Activated naive CD4-positive, alpha-beta T cell treated with anti-CD3 and anti-CD28 coated beads, Interleukin-2, amount 50 U/mL, for 72 hours (primary cell): ENCODE results near the gene OR5K3. TPM values are rescaled to one million over a fixed set of nuclear protein-coding genes. Genes with fewer than 3 reads are reported as not detected.
A peak's percentile ranks its signal among the peaks of the same experiment; 100 is the strongest.

ENCODE experiments used
- ATAC-seq, 2 donors: fragments of 150-1000 bp; cut with Tn5 transposase; 2 replicates each; pipeline ENCODE4 v1.10.0; 2021; ENCODE audit warnings: mild to moderate bottlenecking in 2 of 2, moderate library complexity in 2 of 2
- DNase-seq, 2 donors: peaks; one replicate each; pipeline ENCODE4 v3.0.0; 2021 to 2022; ENCODE audit warnings: low spot score in 2 of 2
- H3K27ac Mint-ChIP-seq, 2 donors: one replicate each; pipeline ENCODE4 v1.8.0; 2022; ENCODE audit warnings: mild to moderate bottlenecking in 2 of 2, mixed read lengths in 2 of 2
- H3K36me3 Mint-ChIP-seq, 2 donors: one replicate each; pipeline ENCODE4 v1.8.0; 2022; ENCODE audit warnings: mixed read lengths in 2 of 2
- H3K9me3 Mint-ChIP-seq, 2 donors: one replicate each; pipeline ENCODE4 v1.8.0; 2022; ENCODE audit warnings: mixed read lengths in 2 of 2
- total RNA-seq, 2 donors: library from RNA; stranded (reverse); gene quantifications; one replicate each; pipeline ENCODE4 v1.2.3, GENCODE V29; 2022

OR5K3 gene, protein sequence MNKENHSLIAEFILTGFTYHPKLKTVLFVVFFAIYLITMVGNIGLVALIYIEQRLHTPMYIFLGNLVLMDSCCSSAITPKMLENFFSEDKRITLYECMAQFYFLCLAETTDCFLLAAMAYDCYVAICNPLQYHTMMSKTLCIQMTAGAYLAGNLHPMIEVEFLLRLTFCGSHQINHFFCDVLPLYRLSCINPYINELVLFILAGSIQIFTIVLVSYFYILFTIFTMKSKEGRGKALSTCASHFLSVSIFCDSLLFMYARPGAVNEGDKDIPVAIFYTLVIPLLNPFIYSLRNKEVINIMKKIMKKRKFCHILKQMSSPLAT
- total RNA-seq, result not detected

DNA sequence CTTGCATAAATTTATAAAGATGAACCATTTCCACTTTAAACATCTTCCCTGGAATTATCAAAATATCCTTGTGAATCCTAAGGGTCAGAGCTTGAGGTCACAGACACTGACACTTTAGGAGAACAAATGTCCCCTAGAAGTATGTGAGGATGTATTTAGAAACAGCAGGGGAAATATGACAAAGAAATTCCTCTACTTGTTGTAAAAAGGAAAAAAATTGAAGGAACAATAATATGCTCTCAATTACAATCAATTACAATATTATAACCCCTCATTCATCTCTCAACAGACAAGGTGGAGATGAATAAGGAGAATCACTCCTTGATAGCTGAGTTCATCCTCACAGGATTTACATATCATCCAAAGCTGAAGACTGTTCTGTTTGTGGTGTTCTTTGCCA, at the start of gene OR5K3:
Gene OR5K3, plus strand, starts transcription at position 301 of the 400 bp plus-strand sequence. Its CDS starts 0 bp downstream, at position 301.
- Mint-ChIP-seq H3K27ac (peak within 1 kb of the TSS in 1 of 2 donors; percentile 17), H3K36me3 (no peaks in the 10 kb centered on the region), H3K9me3 (no peaks in the 10 kb centered on the region)
- ATAC-seq (no peak), DNase-seq (no peak)

DNA sequence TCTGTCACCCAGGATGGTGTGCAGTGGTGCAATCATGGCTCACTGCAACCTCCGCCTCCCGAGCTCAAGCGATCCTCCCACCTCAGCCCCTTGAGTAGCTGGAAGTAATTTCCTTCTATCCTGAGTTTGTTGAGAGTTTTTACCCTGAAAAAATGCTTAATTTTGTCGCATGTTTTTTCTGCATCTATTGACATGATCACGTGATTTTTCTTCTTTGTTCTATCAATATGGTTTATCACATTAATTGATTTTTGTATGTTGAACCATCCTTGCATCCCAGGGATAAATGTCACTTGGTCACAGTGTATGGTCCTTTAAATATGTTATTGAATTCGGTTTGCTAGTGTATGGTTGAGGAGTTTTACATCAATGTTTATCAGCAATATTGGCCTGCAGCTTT, 48.7 kb upstream of the OR5K3 start:
- ATAC-seq (no peak), DNase-seq (no peak)
- Mint-ChIP-seq H3K36me3 (no peaks in the 10 kb centered on the region), H3K27ac (no peak overlapping the region), H3K9me3 (no peaks in the 10 kb centered on the region)

DNA sequence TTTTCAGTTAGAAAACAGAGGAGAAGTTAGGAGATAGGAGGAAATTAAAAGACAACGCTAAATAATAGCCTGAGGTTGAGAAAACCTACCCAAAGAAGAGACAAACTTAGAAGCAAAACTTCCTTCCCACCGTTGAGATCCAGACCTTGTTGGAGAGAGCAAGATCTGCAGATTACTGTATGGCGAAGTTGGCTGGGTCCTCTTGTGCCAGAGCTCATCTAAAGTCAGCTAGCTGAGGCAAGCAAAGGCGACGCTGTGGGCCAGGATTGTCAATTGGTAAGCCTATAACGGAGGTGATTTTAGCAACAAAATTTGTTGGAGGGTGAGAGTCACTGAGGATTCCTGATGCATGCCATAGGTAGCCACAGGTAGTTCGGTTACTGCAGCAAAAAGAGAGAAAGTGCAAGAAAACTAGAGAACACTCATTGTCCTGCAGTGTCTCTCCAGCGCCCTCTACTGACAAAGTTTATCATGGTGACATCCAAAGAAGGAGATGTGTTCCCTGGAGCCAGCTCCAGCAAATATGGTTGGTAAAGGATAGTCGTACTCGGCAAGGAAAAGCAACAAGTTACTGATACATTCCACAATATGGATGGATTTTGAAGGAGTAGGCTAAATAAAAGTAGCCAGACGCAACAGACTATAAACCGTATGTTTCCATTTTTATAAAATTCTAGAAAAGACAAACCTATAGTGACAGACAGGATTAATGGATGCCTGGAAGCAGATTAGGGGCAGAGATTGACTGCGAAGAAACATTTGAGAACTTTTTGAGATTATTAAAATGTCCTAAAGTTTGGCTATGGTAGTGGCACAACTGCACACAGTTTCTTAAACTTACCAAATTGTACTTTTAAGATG, 46.6 kb upstream of the OR5K3 start:
- DNase-seq (peak in 1 of 2 donors; percentile 63), ATAC-seq (peak; percentile 50 to 56)

DNA sequence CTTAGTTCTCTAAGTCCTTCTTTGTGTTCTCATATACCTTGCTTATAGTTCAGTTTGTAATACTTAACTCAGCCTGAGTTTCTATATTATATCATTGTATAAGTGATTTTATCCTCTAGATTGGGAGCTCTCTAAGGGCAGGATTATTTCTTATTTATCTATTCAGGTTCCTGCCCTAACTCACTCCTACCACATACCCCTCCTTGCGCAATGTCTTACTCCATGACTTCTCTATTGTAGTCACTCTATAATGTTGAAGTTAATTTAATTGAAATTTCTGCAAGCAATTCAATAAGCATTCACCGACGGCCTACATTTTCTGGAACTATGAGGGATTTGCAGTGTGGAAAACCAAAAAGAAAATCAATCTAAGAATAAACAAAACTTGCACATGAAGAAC, 40.4 kb upstream of the OR5K3 start:
- Mint-ChIP-seq H3K36me3 (no peaks in the 10 kb centered on the region), H3K9me3 (no peaks in the 10 kb centered on the region), H3K27ac (no peak overlapping the region)

More for the DNA sequence above, 46.6 kb upstream of the OR5K3 start:
- no peaks in the 10 kb centered on the region for H3K9me3 Mint-ChIP-seq
- H3K36me3 Mint-ChIP-seq, result no peaks in the 10 kb centered on the region
- H3K27ac Mint-ChIP-seq, result no peak overlapping the region

DNA sequence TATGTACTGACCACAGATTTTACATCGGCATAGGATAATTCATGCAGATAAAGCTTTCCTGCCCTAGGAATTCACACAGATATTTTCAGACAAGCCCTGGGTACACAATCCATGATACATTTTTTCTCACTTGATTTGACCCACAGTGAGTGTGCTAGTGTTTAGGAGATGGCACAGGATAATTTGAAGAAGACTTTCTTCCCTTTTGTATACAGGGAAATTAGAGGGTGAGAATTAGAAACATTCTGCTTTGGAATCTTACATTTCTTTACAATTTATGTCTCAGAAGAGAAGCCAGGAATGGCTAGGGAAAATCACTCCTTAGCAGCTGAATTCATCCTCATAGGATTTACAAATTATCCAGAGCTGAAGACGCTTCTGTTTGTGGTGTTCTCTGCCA, 36.9 kb upstream of the OR5K3 start, which contains the start of gene OR5K4:
Gene OR5K4, plus strand, starts transcription at position 301 of the 400 bp plus-strand sequence. Its CDS starts 0 bp downstream, at position 301.
- Mint-ChIP-seq H3K9me3 (peaks cover 0 to 4% of the 10 kb centered on the region in 2 donors), H3K27ac (no peak within 1 kb of the TSS), H3K36me3 (peaks cover 0 to 3% of the 10 kb centered on the region in 2 donors)
- DNase-seq (no peak), ATAC-seq (no peak)

More for the DNA sequence above, 40.4 kb upstream of the OR5K3 start:
- DNase-seq, result no peak
- ATAC-seq, result no peak

DNA sequence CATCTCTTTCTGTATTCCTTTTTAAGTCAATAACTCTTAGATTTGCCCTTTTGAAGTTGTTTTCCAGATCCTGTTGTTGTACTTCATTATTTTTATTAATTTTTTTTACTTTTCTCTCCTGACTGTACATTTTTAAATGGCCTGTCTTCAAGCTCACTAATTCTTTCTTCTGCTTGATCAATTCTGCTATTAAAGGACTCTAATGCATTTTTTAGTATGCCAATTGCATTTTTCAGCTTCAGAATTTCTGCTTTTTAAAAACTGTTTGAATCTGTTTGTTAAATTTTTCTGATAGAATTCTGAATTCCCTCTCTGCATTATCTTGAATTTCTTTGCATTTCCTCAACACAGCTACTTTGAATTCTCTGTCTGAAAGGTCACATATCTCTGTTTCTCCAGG, 31.2 kb upstream of the OR5K3 start:
- peaks cover 12 to 14% of the 10 kb centered on the region in 2 donors for H3K9me3 Mint-ChIP-seq
- ATAC-seq (no peak), DNase-seq (no peak)
- H3K27ac Mint-ChIP-seq, result peak overlapping the region in 1 of 2 donors; percentile 77
- peaks cover 14 to 25% of the 10 kb centered on the region in 2 donors for H3K36me3 Mint-ChIP-seq

DNA sequence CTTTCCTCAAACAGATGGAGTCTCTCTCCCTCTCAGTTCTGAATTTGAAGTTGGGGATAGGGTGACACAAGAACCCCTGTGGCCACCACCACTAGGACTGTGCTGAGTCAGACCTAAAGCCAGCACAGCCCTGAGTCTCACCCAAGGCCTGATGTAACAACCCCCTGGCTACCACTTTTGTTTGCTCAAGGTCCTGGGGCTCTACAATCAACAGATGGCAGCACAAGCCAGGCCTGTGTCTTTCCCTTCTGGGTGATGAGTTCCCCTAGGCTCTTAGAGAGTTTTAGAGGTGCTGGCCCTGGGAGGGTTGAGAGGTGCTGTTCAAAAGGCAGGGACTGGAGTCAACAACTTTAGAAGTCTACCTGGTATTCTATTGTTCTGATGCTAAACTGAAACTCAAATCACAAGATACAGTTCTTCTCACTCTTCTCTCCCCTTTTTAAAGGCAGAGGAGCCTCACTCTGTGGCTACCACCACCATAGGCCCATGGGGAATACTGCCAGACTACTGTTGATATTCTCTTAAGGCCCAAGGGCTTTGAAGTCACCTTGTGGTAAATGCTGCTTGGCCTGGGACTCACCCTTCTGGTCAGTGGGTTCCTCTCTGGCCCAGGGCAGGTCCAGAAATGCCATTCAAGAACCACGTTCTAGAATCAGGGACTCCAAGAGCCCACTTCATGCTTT, 30.3 kb upstream of the OR5K3 start:
- DNase-seq (no peak), ATAC-seq (peak; percentile 69)
- Mint-ChIP-seq H3K36me3 (peaks cover 14 to 25% of the 10 kb centered on the region in 2 donors), H3K27ac (peak overlapping the region in 1 of 2 donors; percentile 77), H3K9me3 (peaks cover 12 to 14% of the 10 kb centered on the region in 2 donors)

DNA sequence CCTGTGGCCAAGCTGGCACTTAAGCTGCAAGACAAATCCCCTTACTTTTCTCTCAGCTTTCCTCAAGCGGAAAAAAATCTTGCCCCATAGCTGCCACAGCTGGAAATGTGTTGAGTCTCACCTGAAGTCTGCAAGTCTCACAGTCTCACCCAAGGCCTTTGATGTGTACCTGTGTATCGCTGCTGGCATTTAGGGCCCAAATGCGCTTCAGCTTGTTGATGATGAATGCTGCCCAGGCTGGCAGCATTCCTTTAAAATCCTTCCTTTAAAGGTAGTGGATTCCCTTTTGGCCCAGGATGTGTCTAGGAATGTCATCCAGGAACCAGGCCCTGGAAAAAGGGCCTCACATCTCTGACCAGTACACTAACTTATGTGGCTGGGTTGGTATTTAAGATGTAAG, 29.8 kb upstream of the OR5K3 start:
- no peak for ATAC-seq
- Mint-ChIP-seq H3K36me3 (peaks cover 14 to 25% of the 10 kb centered on the region in 2 donors), H3K27ac (no peak overlapping the region)

DNA sequence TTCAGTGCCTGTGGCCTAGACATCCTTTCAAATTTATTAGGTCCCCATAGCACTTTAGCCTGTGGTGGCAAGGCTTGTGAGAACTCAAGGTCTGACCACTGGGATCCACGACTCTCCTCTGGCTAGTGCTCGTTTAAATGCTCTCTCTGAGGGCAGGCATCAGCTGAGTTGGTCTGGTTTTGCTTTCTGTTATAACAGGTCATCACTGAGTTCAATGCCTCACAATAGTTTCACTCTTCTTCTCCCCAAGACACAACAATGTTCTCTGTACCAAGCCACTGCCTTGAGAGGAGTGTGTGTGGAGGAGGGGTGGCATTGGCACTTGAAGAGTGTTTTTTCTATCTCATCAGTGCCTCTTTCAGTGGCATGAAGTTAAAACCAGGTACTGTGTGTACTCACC, 29.2 kb upstream of the OR5K3 start:
- peaks cover 14 to 25% of the 10 kb centered on the region in 2 donors for H3K36me3 Mint-ChIP-seq
- peaks cover 12 to 14% of the 10 kb centered on the region in 2 donors for H3K9me3 Mint-ChIP-seq
- ATAC-seq (no peak), DNase-seq (no peak)
- no peak overlapping the region for H3K27ac Mint-ChIP-seq

More for the DNA sequence above, 29.8 kb upstream of the OR5K3 start:
- DNase-seq, result no peak
- H3K9me3 Mint-ChIP-seq, result peaks cover 12 to 14% of the 10 kb centered on the region in 2 donors

DNA sequence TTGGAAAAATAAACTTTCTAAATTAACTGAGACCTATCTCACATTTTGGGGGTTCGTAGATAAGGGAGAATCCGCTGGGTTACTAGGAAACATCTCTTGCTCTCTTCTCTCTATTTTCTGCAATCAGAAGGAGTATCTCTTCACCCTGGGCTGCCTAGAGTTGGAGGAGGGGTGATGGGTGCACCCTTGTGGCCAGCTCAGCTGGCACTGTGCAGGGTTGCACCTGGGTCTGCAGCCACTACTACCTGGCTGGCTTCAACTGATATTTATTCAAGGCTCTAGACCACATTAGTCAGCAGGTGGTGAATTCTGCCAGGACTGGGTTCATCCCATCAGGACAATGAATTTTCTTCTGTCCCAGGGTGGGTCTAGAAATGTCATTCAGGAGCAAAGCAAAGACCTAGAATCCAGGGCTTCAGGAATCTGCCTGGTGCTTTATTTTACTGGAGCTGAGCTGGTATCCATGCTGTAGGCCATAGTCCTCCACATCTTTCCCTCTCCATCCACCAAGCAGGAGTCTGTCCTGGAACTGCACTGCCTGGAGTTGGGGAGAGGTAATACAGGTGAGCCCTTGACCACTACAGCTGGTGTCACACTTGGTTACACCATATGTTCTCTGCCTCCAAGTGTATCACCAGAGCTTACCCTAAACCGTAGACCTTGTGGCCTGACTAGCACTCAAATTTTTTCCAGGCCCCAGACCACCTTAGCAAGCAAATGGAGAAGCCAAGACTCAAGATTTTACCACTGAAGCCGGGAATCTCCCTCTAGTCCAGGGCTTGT, 22.8 kb upstream of the OR5K3 start:
- ATAC-seq (no peak), DNase-seq (no peak)
- Mint-ChIP-seq H3K9me3 (no peaks in the 10 kb centered on the region), H3K27ac (no peak overlapping the region), H3K36me3 (no peaks in the 10 kb centered on the region)

DNA sequence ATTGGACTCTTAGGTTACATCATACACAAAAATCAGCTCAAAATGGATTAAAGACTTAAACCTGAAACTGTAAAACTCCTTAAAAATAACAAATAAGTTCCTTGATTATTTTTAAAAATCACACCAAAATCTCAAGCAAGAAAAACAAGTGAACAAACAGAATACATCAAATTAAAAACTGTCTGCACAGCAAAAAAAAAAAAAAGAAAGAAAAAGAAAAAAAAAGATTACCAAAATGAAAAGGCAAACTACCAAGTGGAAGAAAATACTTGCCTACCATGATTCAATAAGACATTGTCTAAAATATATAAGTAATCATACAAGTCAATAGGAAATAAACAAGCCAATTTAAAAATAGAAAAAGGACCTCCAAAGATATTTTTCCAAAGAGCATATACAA, 19.3 kb upstream of the OR5K3 start:
- no peak for ATAC-seq
- H3K36me3 Mint-ChIP-seq, result no peaks in the 10 kb centered on the region

DNA sequence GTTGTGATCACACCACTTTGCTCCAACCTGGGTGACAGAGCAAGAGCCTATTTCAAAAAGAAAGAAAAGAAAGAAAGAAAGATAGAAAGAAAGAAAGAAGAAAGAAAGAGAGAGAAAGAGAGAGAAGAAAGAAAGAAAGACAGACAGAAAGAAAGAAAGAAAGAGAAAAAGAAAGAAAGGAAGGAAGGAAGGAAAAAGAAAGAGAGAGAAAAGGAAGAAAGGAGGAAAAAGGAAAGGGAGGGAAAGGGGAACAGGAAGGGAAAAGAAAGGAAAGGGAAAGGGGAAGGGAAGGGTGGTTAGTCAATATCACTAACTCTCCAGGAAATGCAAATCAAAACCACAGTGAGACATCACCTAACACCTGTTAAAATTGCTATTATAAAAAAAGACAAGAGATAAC, 18.6 kb upstream of the OR5K3 start:
- ATAC-seq (no peak), DNase-seq (no peak)
- Mint-ChIP-seq H3K27ac (no peak overlapping the region), H3K36me3 (no peaks in the 10 kb centered on the region), H3K9me3 (no peaks in the 10 kb centered on the region)

More for the DNA sequence above, 19.3 kb upstream of the OR5K3 start:
- no peak overlapping the region for H3K27ac Mint-ChIP-seq
- DNase-seq, result no peak
- no peaks in the 10 kb centered on the region for H3K9me3 Mint-ChIP-seq

DNA sequence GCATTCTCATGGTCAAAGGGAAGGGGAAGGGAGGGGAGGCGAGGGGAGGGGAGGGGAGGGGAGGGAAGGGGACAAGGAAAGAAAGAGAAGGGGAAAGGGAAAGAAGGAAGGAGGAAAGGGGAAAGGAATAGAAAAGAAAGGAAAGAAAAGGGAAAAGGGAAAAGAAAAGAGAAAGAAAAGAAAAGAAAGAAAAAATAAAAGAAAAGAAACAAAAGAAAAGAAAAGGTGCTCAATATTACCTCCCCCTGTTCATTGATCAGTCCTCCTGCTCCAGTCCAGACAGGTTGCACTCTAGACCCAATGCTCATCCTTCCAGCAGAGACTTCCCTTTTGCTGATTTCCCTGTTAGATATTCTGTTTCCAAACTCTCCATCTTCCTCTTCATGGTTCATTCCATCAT, 18.0 kb upstream of the OR5K3 start:
- ATAC-seq (no peak), DNase-seq (no peak)
- H3K9me3 Mint-ChIP-seq, result no peaks in the 10 kb centered on the region
- H3K27ac Mint-ChIP-seq, result no peak overlapping the region
- H3K36me3 Mint-ChIP-seq, result no peaks in the 10 kb centered on the region

DNA sequence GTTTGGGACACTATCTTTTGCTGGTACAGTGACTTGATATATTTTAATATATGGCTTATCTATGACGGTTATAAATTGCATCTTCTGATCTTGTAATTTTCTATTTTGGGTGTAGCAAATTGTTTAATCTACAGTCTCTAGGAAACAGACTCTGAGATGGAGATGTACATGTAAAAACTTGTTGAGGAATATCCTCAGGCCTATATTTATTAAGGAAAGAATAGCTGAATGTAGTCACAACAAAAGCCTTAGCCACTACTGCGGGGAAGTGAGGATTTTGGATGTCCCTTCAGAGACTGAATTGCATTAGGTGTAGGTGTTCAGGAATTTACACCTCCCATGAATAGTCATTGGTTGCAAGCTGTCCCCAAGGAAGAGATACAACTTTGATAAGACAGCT, 13.8 kb upstream of the OR5K3 start:
- no peak for ATAC-seq
- Mint-ChIP-seq H3K9me3 (peaks cover 0 to 4% of the 10 kb centered on the region in 2 donors), H3K27ac (no peak overlapping the region), H3K36me3 (peaks cover 0 to 4% of the 10 kb centered on the region in 2 donors)
- DNase-seq, result no peak

DNA sequence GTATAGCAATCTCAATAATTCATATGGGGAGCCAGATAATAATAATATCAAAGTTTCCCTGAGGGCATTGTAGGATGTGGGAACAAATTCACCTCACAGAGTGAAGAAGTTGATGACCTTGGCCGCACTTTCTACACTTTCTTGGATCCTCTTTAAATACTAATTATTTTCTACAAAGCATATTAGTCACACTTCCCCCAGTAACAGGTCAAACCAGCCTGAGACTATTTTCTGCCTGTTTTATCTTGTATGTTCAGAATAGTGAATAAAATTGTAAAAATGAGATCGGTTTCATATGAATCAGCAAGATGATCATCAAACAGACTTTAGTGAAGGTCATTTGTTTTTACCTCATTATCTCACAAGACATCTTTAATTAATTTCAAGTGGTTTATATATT, 2.3 kb upstream of the OR5K3 start:
- Mint-ChIP-seq H3K9me3 (peaks cover 0 to 4% of the 10 kb centered on the region in 2 donors), H3K27ac (no peak overlapping the region), H3K36me3 (no peaks in the 10 kb centered on the region)
- ATAC-seq (no peak), DNase-seq (no peak)

DNA sequence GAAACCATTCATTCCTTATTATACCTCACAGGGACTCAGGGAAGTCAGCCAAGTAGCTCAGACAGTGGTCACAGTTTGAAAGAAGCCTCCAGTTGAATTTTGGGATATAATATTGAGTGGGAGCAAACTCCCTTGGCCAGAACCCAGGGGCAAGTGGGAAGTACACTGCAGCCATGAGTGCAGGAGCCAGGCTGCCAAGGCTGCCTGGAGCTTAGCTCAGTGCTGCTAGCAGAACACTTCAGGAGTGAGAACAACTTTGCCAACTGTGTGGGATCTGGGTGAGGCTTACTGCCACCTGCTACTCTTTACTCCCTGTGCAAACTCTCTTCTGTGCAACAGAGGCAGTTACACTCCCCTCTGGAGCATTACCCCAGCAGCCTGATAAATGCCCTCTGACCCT, 4.6 kb downstream of the OR5K3 start:
- Mint-ChIP-seq H3K36me3 (no peaks in the 10 kb centered on the region), H3K9me3 (peaks cover 2 to 11% of the 10 kb centered on the region in 2 donors), H3K27ac (no peak overlapping the region)
- DNase-seq, result no peak
- ATAC-seq, result no peak
